GM19468 (cell line): ENCODE data around the gene FGD6.
"Not testable (repeated sequence)": the region's sequence is repeated elsewhere in the genome, so short reads cannot be mapped to it uniquely, and the experiment has no call there.

ENCODE experiments used
- ATAC-seq: cut with Tn5 transposase; IDR thresholded peaks from one replicate; pipeline ENCODE4 v1.9.1; 2021; ENCODE audit warnings: mild to moderate bottlenecking, moderate library complexity, moderate number of reproducible peaks; ENCODE audit not compliant: unreplicated experiment; ENCODE audit errors: extremely low read depth

Gene FGD6

DNA sequence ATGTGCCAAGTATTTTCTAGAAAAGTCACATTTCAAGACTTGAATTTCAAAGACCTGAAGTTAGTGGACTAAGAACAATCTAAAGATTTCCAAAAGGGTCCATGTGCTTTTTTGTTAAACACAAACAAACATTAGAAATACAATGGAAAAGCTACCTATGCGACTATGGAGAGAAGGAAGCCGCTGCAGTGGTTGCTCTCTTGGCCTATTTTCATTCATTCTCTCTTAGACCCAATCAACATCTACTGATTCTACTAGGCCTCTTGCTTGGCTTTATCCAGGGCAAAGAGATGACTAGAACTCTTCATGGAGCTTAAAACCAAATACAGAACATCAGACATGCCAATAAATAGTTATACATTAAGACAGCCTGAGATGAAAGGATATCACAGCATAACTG lies 9.9 kb downstream of the FGD6 start:
- no peak for ATAC-seq

- ATAC-seq = no peak
These were observed 10.4 kb downstream of the FGD6 start for GRCh38 chr12:95206916-95207315.

- no peak for ATAC-seq
These were observed 11.6 kb downstream of the FGD6 start for GRCh38 chr12:95205685-95206084.

GRCh38 chr12:95205016-95205624 lies 12.1 kb downstream of the FGD6 start:
- ATAC-seq = no peak

DNA sequence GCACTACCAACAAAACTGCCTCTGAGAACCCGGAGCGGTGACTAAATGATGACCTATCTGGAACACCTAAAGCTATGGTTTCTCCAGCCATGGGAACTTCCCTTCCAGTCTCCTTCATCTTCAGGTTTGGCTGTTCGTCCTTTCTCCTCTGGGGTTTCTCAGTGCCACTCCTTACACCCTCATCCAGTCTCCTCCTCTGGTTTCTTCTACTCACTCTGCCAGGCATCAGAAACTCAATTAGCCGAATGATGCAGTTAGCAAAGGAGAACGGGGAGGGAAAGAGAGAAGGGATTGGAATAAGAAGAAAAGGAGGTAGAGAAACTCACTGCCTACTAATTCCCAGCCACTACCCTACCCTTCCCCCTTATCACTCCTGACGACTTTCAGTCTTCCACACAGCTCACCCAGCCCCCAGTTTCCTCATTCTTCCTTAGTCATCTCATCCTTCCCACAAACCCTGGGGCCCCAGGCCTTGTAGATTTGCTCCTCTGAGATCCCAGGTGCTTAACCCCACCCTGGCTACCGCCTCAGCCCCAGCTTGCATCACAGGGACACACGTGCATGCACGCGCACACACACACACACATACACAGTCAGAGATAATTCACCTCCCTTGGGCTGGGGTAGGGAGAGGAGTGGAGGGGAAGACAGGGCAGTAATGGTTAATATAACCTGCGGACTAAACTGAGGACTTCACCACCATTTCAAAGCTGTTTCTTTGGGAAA lies 13.0 kb downstream of the FGD6 start:
- ATAC-seq = no peak

DNA sequence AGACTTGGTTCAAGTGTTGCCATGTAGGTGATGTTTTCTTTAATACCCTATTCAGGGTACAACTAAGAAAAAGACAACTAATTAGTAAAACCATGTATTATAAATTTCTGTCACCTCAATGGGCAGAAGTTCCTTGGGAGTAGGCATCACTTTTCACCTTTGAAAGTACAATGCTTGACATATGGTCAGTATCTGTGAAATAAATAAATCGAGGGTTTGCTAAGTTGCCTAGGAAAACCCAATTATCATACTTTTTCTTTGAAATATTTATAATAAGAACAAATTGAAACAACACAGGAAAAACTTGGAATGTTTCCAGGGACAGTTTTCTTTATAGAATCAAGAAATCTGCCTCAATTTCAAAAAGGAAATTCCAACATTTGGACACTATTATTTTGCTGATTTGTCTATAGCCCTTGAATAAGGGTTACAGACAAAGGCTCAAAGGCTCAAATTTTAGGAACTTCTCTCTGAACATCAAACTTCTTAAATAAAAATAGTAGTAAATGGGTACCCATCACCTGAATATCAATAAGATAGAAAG lies 13.7 kb downstream of the FGD6 start:
- no peak for ATAC-seq

DNA sequence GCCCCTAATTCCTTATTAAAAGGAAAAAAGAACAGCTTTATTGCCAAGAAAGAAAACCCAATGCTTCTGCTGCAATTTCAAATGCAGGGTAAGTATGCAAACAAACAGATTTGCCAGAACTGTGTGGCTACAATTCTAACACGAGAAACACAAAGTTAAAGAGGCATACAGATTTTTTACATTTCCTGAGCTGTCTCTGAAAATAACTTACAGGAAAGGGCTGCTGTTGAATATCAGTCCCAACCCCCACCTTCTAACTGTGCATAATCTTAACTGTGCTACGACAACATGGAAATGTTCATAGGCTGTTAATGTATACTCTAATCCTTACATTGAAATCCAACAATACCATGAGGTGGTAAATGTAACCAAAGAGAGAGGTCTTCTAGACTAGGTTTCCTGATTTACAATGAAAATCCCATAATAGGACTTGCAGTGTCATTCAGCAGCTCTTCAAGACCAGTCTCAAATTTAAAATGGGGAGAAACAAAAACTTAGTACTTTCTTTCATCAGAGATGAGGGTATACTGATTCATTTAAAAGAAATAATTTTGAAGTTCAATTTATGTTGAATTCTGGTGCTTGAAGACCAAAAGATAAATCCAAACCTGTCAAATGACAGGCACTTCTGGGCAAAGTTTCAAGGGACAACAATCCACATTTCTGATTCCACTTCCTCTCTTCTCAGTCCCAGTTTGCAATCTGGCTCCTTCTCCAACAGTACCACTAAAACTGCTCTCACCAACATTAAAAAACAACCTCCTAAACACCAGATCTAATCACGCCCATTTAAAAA lies 14.4 kb downstream of the FGD6 start:
- ATAC-seq = no peak

- no peak for ATAC-seq
These were observed 16.1 kb downstream of the FGD6 start for GRCh38 chr12:95201056-95201670.

DNA sequence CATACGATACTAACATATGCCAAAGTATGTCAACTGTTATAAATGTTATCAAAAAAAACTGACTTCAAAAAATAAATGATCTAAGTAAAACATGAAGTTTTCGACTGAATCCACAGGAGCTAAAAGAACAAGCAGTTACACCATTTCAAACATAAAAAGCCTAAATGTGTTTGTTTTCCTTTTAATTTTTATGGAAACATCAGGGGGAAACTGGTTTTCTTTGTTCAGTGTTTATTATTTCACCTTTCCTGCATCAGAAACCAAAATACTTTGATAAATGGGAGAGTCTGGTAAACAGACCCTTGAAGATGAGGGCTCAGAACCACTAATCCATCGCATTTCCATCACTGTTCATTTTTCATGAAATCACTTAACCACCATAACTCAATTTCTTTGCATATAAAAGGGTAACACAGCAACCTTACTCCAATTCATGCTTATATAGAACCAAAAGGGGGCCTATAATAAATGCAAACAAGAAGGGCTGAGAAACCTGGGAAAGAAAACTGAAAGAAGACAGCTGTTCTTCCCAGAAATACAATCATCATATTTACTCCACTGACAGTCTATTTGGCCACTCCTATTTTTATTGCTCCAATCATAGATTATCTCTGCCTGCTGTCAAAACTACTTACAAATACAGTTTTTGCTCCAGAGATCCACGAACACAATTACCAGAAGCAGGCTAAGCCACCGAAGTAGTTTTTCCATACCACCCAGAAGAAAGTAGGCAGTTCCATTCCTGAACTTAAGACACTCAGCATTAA lies 17.0 kb downstream of the FGD6 start:
- ATAC-seq = no peak

DNA sequence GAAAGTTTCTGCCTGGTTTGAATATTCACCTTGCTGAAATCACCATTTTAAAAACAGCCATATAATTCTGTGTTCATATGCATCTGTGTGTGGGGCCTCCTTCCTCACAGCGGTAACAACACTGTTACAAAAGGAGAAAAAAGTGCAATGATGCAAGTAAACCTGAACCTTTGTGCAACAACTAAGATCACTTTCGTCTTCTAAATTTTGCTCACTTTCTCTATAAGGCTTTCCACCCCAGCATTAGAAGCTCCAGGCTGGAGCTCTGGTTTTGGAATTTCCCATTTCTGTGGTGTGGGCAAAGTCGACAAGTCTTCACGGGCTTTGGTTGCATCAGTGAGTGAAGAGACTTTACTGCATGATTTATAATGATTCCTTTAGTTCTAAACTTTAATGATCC lies 18.4 kb downstream of the FGD6 start:
- no peak for ATAC-seq

- ATAC-seq = no peak
These were observed 19.6 kb downstream of the FGD6 start for GRCh38 chr12:95197636-95198035.

- not testable (repeated sequence) for ATAC-seq
These were observed 20.2 kb downstream of the FGD6 start for GRCh38 chr12:95196875-95197569.

GRCh38 chr12:95195122-95195521 lies 22.1 kb downstream of the FGD6 start:
- ATAC-seq = no peak

- no peak for ATAC-seq
These were observed 24.1 kb downstream of the FGD6 start for GRCh38 chr12:95193139-95193538.

DNA sequence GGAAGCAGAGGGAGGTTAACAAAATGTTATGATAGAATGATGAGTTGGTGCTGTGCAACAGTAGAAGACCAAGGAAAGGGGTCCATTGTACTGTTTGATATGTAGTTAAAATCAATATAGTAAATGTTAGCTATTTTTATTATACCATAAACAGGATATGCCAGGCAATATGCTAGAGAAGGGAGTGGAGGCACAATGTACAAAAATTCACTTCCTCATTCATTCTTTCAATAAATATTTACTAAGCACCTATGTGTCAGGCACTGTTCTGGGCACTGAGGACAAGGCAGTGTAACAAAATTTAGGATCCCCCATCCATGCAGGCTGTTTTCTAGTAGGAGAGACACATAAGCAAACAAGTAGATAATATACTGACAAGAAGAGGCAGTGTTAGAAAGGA lies 25.0 kb downstream of the FGD6 start:
- no peak for ATAC-seq

DNA sequence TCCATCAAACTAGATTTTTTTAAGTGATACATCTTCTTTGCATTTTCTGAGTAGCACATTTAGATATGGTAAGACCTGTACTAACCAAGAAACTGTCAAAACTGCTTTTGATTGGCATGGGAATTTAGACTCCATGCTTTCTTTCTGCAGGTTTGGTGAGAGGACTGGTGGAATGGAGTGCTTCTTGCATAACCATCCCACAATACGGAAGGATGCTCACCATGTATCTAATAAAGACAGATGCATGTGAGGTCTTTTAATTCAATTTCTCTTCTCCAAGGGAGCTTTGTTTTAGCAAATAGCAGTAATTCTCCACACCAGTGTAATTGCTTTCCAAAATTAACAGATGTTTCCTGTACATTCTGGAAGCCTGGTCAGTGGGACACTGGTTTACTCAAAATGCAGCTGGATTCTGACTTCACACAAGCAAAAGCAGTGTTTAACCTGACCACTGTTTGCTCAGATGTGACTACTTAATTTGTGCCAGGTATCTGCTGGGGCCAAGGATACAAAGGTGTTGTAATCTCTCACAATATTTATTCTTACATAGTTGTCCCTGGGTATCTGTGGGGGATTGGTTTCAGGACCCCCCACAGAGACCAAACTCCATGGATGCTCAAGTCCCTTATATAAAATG lies 26.1 kb downstream of the FGD6 start:
- ATAC-seq = no peak

DNA sequence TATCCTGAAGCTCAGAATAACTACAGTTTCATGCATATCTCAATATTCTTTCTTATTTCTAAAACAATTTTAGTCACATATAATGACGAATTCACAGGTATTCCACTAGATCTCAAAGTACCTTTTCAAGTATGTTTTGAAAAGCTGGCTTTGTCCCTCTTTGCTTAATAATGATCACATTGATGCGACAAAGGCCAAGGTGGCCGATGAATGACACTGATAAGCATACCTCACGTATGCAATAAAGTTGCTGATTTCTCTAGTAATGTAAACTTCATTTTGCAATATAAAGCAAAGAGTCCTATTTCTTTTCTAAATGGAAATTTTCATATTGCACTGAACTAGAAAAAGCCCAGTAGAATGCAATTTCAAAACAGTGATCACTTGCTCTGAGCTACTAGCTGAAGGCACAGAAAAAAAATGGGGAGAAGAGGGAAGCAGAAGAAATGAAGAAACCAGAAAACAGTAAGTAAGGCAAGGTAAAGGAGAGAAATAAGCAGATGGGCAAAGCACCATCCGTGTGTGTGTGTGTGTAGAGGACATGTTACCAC lies 29.3 kb downstream of the FGD6 start:
- ATAC-seq = no peak

DNA sequence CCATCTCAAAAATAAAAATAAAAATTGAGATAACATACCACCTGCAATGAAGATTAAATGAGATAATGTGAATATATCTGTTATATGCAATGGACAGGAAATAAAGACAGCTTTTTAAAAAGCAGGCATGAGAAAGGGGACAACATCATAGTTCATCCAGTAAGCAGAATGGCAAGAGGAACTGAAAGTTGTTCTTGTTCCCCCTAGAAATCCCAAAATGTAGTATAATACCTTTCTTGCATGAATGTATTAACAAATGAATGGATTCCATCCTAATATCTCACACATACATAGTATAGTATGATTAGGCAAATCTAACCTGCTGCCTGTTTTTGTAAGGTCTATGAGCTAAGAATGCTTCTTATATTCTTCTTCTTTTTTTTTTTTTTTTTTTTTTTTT lies 31.4 kb downstream of the FGD6 start:
- ATAC-seq = no peak

DNA sequence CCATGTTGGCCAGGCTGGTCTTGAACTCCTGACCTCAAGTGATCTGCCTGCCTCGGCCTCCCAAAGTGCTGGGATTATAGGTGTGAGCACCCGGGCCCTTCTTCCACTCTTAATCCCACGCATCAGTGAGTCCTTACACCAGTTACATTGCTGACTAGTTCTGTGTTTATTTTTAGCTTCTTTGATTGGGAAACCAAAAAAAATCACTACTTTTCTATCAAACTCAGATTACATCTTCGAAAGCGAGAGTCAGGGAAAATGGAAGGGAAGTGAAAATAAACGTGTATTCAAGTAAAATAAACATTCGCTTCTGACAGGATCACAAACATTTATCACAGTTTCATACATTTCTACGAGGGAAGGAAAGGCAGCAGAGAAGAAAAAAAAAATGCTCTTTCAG lies 32.2 kb downstream of the FGD6 start:
- ATAC-seq = no peak
